HG03095 (cell line): ENCODE measurements around the gene NME3.

Source experiments
- ATAC-seq: cut with Tn5 transposase; IDR thresholded peaks from one replicate; pipeline ENCODE4 v1.9.1; 2021; ENCODE audit warnings: moderate library complexity; ENCODE audit not compliant: unreplicated experiment

Gene NME3

GRCh38 chr16:1729445-1729844 is 41.9 kb downstream of the NME3 start:
- no peak for ATAC-seq

- ATAC-seq: no peak
Measured at GRCh38 chr16:1729026-1729425, 42.3 kb downstream of the NME3 start.

GRCh38 chr16:1727651-1728624 is 43.4 kb downstream of the NME3 start:
- no peak for ATAC-seq

GRCh38 chr16:1726661-1727502 is 44.5 kb downstream of the NME3 start:
- no peak for ATAC-seq

GRCh38 chr16:1724491-1724890 is 46.9 kb downstream of the NME3 start:
- no peak for ATAC-seq

GRCh38 chr16:1723450-1724147 is 47.7 kb downstream of the NME3 start:
- no peak for ATAC-seq

- no peak for ATAC-seq
Measured at GRCh38 chr16:1721372-1721771, 50.0 kb downstream of the NME3 start.
